HL-60 (cell line): ENCODE measurements around the gene PCLAF.
A peak's percentile ranks its signal among the peaks of the same experiment; 100 is the strongest.

Experiments used
- DNase-seq, 2 experiments: peaks; one replicate each; pipeline ENCODE4 v3.0.0-alpha.2; 2010 to 2020; ENCODE audit warnings: low read depth in 1 of 2, low spot score in 1 of 2
- H3K27ac ChIP-seq: fragments of 250-450 bp; sonication (Bioruptor Pico); replicated peaks from 2 replicates; pipeline ENCODE4 v1.5.1; 2020; ENCODE audit warnings: mild to moderate bottlenecking, moderate library complexity
- H3K27me3 ChIP-seq: fragments of 250-450 bp; sonication (Bioruptor Pico); 2 replicates; pipeline ENCODE4 v1.5.1; 2021; ENCODE audit warnings: mild to moderate bottlenecking, moderate library complexity; ENCODE audit not compliant: insufficient read depth, poor library complexity, severe bottlenecking
- H3K4me3 ChIP-seq: replicated peaks from 2 replicates; pipeline ENCODE4 v1.5.1; 2011; ENCODE audit warnings: mild to moderate bottlenecking, control low read depth, low read length; ENCODE audit not compliant: insufficient read depth
- CTCF ChIP-seq: IDR thresholded peaks from one replicate; pipeline ENCODE4 v1.5.1; 2011; ENCODE audit warnings: low read length, control low read depth, inconsistent platforms; ENCODE audit not compliant: insufficient read depth
- GABPA ChIP-seq: IDR thresholded peaks from 2 replicates; pipeline ENCODE4 v1.6.1; 2012; ENCODE audit warnings: low read depth
- POLR2AphosphoS5 ChIP-seq: IDR thresholded peaks from 2 replicates; pipeline ENCODE4 v1.6.1; 2012; ENCODE audit warnings: low read depth
- REST ChIP-seq: IDR thresholded peaks from 2 replicates; pipeline ENCODE4 v1.6.1; 2012; ENCODE audit warnings: low read depth; ENCODE audit not compliant: insufficient replicate concordance
- SPI1 ChIP-seq: IDR thresholded peaks from 2 replicates; pipeline ENCODE4 v1.6.1; 2012; ENCODE audit warnings: low read depth, mild to moderate bottlenecking, borderline replicate concordance

The PCLAF gene

GRCh38 chr15:64355944-64356709 lies 25.1 kb downstream of the PCLAF start, which contains the start of gene CSNK1G1:
CSNK1G1 (minus strand) TSS chr15:64356173; CDS start chr15:64300499, 55,674 bp downstream.
- Histone ChIP-seq H3K27ac (peak within 1 kb of the TSS; percentile 75), H3K4me3 (peak within 1 kb of the TSS; percentile 95), H3K27me3 (no peaks in the 10 kb centered on the region)
- TF ChIP-seq POLR2AphosphoS5 (peak; percentile 45), REST (no peak), CTCF (no peak), SPI1 (peak; percentile 81; the same call in 1 of the 2 replicates), GABPA (peak; percentile 89)
- peak; percentile 94 to 96 for DNase-seq

GRCh38 chr15:64355348-64355943 lies 25.8 kb downstream of the PCLAF start:
- no peaks in the 10 kb centered on the region for H3K27me3 ChIP-seq
- peak overlapping the region; percentile 75 for H3K27ac ChIP-seq
- TF ChIP-seq SPI1 (peak; percentile 43; the same call in 1 of the 2 replicates), CTCF (no peak)
- H3K4me3 ChIP-seq: peak overlapping the region; percentile 95
- no peak for DNase-seq

GRCh38 chr15:64354688-64355344 lies 26.4 kb downstream of the PCLAF start:
- no peak for DNase-seq
- Histone ChIP-seq H3K27me3 (no peaks in the 10 kb centered on the region), H3K27ac (peak overlapping the region; percentile 75), H3K4me3 (peak overlapping the region; percentile 95)
- no peak for TF ChIP-seq CTCF
- no peak for TF ChIP-seq GABPA
- TF ChIP-seq REST: no peak
- no peak for TF ChIP-seq POLR2AphosphoS5
- TF ChIP-seq SPI1: no peak
